Bladder microvascular endothelial cell (primary cell): ENCODE results near the gene TRMO. TPM values are rescaled to one million over a fixed set of nuclear protein-coding genes. Genes with fewer than 3 reads are reported as not detected.

Experiments used
- total RNA-seq: library from RNA; depleted of rRNA; stranded (reverse); fragments of >200 nt; gene quantifications from 2 replicates; pipeline ENCODE4 v1.2.3, GENCODE V29; 2014

Gene TRMO
- total RNA-seq = 8.6 and 15.6 TPM in 2 replicates

GRCh38 chr9:97921959-97922724, at the start of gene TRMO:
TSS of gene TRMO (minus strand) at chr9:97922500. CDS start at chr9:97922493, 7 bp downstream.

GRCh38 chr9:97938081-97938644, 15.9 kb upstream of the TRMO start, which contains the start of gene HEMGN:
TSS of gene HEMGN (minus strand) at chr9:97938172. CDS start at chr9:97938136, 36 bp downstream.

Other genes with a start within 250 kb of the TRMO start
- gene XPA, start 225.2 kb downstream of the TRMO start, total RNA-seq = 7.8 and 12.1 TPM in 2 replicates
- not detected in 2 replicates for gene FOXE1, start 69.3 kb downstream of the TRMO start, total RNA-seq
- gene HEMGN, start 15.7 kb upstream of the TRMO start, total RNA-seq = not detected in 2 replicates
- gene ANP32B, start 60.8 kb upstream of the TRMO start, total RNA-seq = 10.8 and 14.2 TPM in 2 replicates
- 83.4 and 111 TPM in 2 replicates for gene NANS, start 134.2 kb upstream of the TRMO start, total RNA-seq
- gene TRIM14, start 196.7 kb upstream of the TRMO start, total RNA-seq = 1.8 and 2.8 TPM in 2 replicates